ENCODE data around the gene CEP112. TPM values are rescaled to one million over a fixed set of nuclear protein-coding genes. Genes with fewer than 3 reads are reported as not detected.

The CEP112 gene
- total RNA-seq, 1 donor from 2014 or later = 9.7 TPM

- Mint-ChIP-seq H3K4me1 (peaks cover 4% of the 10 kb centered on the region), H3K9me3 (peaks cover 4% of the 10 kb centered on the region), H3K27me3 (ENCODE audit: insufficient read depth, low read depth) (peaks cover 3% of the 10 kb centered on the region), H3K4me3 (no peak overlapping the region), H3K36me3 (peaks cover 14% of the 10 kb centered on the region), H3K27ac (peak overlapping the region; percentile 63)
- Histone ChIP-seq H3K9ac (no peak overlapping the region), H3K27me3 (no peaks in the 10 kb centered on the region), H4K20me1 (ENCODE audit: low read depth) (no peaks in the 10 kb centered on the region), H3K79me2 (ENCODE audit: low read depth) (no peaks in the 10 kb centered on the region), H3K4me2 (no peak overlapping the region), H3K27ac (no peak overlapping the region), H3F3A (ENCODE audit: low read depth) (no peaks in the 10 kb centered on the region), H2AFZ (replicated peaks) (no peak overlapping the region), H3K4me3 (no peak overlapping the region), H3K4me1 (no peaks in the 10 kb centered on the region), H3K9me3 (ENCODE audit: low read depth) (no peaks in the 10 kb centered on the region), H3K36me3 (no peaks in the 10 kb centered on the region)
- TF ChIP-seq EZH2phosphoT487 (IDR thresholded peaks at IDR 0.05) (no peak), CTCF (IDR thresholded peaks at IDR 0.05) (no peak), EZH2 (IDR thresholded peaks at IDR 0.05) (no peak)
- no peak for DNase-seq (ENCODE audit: low spot score)
Observed at GRCh38 chr17:65867014-65867413, 324.9 kb downstream of the CEP112 start.

GRCh38 chr17:65865715-65866425, 326.1 kb downstream of the CEP112 start:
- Mint-ChIP-seq H3K4me1 (peaks cover 4% of the 10 kb centered on the region), H3K9me3 (peaks cover 4% of the 10 kb centered on the region), H3K27ac (no peak overlapping the region), H3K4me3 (no peak overlapping the region), H3K27me3 (ENCODE audit: insufficient read depth, low read depth) (peaks cover 3% of the 10 kb centered on the region), H3K36me3 (peaks cover 14% of the 10 kb centered on the region)
- no peaks in the 10 kb centered on the region for H3F3A ChIP-seq (ENCODE audit: low read depth)
- no peaks in the 10 kb centered on the region for H3K36me3 ChIP-seq
- H2AFZ ChIP-seq (replicated peaks) = no peak overlapping the region
- no peak for TF ChIP-seq EZH2phosphoT487 (IDR thresholded peaks at IDR 0.05)
- no peak for TF ChIP-seq CTCF (IDR thresholded peaks at IDR 0.05)
- TF ChIP-seq EZH2 (IDR thresholded peaks at IDR 0.05) = no peak
- no peaks in the 10 kb centered on the region for H4K20me1 ChIP-seq (ENCODE audit: low read depth)
- DNase-seq (ENCODE audit: low spot score) = no peak
- no peaks in the 10 kb centered on the region for H3K4me1 ChIP-seq
- H3K79me2 ChIP-seq (ENCODE audit: low read depth) = no peaks in the 10 kb centered on the region
- H3K9ac ChIP-seq = no peak overlapping the region
- no peak overlapping the region for H3K4me3 ChIP-seq
- H3K9me3 ChIP-seq (ENCODE audit: low read depth) = no peaks in the 10 kb centered on the region
- H3K27me3 ChIP-seq = no peaks in the 10 kb centered on the region
- H3K27ac ChIP-seq = no peak overlapping the region
- no peak overlapping the region for H3K4me2 ChIP-seq

- H3K27me3 Mint-ChIP-seq (ENCODE audit: insufficient read depth, low read depth) = peaks cover 3% of the 10 kb centered on the region
- no peak overlapping the region for H3K27ac Mint-ChIP-seq
- no peak for DNase-seq (ENCODE audit: low spot score)
- H3K9ac ChIP-seq = no peak overlapping the region
- H3K4me1 ChIP-seq = no peaks in the 10 kb centered on the region
- H3K9me3 ChIP-seq (ENCODE audit: low read depth) = no peaks in the 10 kb centered on the region
- H3K27me3 ChIP-seq = no peaks in the 10 kb centered on the region
- no peaks in the 10 kb centered on the region for H4K20me1 ChIP-seq (ENCODE audit: low read depth)
- no peak overlapping the region for H3K27ac ChIP-seq
- H3K4me1 Mint-ChIP-seq = peaks cover 4% of the 10 kb centered on the region
- no peak overlapping the region for H3K4me3 Mint-ChIP-seq
- no peaks in the 10 kb centered on the region for H3K79me2 ChIP-seq (ENCODE audit: low read depth)
- no peak overlapping the region for H2AFZ ChIP-seq (replicated peaks)
- H3K36me3 Mint-ChIP-seq = peaks cover 14% of the 10 kb centered on the region
- peaks cover 4% of the 10 kb centered on the region for H3K9me3 Mint-ChIP-seq
- no peak overlapping the region for H3K4me3 ChIP-seq
- TF ChIP-seq EZH2phosphoT487 (IDR thresholded peaks at IDR 0.05) (no peak), CTCF (IDR thresholded peaks at IDR 0.05) (no peak), EZH2 (IDR thresholded peaks at IDR 0.05) (no peak)
- H3K4me2 ChIP-seq = no peak overlapping the region
- H3K36me3 ChIP-seq = no peaks in the 10 kb centered on the region
- H3F3A ChIP-seq (ENCODE audit: low read depth) = no peaks in the 10 kb centered on the region
Observed at GRCh38 chr17:65864394-65864793, 327.5 kb downstream of the CEP112 start.

Measured in neural progenitor cell (in vitro differentiated cells).